Measurements from ENCODE around the gene CUL1.

DNA sequence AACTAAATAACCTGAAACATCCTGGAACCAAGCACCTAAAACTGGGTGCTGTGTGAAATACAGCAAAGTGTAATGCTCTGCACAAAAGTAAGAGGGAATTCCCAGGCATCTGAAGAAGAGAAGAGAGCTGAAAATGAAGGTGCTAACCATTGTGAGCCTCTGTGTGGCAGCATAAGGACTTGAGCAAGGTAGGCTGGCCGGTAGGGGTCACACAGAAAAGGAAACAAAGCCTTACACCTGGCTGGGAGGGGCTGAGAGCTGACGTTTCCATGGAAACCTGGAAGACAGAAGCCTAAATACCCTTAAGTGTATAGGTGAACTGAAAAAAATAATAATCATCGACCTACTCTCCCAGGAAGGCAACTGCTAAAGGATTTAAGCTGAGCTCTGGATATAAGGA lies 48.6 kb downstream of the CUL1 start:
- TF ChIP-seq, protein P1, sequence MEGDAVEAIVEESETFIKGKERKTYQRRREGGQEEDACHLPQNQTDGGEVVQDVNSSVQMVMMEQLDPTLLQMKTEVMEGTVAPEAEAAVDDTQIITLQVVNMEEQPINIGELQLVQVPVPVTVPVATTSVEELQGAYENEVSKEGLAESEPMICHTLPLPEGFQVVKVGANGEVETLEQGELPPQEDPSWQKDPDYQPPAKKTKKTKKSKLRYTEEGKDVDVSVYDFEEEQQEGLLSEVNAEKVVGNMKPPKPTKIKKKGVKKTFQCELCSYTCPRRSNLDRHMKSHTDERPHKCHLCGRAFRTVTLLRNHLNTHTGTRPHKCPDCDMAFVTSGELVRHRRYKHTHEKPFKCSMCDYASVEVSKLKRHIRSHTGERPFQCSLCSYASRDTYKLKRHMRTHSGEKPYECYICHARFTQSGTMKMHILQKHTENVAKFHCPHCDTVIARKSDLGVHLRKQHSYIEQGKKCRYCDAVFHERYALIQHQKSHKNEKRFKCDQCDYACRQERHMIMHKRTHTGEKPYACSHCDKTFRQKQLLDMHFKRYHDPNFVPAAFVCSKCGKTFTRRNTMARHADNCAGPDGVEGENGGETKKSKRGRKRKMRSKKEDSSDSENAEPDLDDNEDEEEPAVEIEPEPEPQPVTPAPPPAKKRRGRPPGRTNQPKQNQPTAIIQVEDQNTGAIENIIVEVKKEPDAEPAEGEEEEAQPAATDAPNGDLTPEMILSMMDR (conservative IDR thresholded peaks at IDR 0.05; ENCODE audit: low read depth, low read length): no peak
- TF ChIP-seq EZH2 (IDR thresholded peaks at IDR 0.05; ENCODE audit: low read length, unreplicated experiment): no peak

All from PC-3 (cell line).